ENCODE data around the gene ZDHHC20. TPM values are rescaled to one million over a fixed set of nuclear protein-coding genes. Genes with fewer than 3 reads are reported as not detected.

ZDHHC20 gene
- total and polyA plus RNA-seq, 2 donors from 2014 or later: 7.2 to 36.1 TPM

DNA sequence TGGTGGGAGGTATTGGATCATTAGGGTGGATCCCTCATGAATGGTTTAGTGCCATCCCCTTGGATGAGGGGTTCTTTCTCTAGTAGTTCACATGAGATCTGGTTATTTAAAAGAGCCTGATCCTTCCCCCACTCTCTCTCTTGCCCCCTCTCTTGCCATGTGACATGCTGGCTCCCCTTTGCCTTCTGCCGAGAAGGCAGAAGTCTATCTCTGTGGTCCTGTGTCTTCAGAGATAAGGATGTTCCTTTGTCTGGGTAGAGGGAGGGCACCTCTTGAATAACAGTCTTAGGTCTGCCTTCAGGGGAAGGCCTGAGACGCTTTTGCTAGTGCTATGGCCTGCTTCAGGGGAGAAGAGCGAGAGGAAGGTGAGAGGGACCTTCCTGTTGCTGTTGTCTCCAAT lies 2.0 kb upstream of the ZDHHC20 start:
- Histone ChIP-seq H3K4me1 (ENCODE audit: control insufficient read depth in 2 of 3, insufficient read depth in 2 of 3, low read depth in 1 of 3, low read length in 3 of 3) (peaks cover 4 to 9% (median 7%) of the 10 kb centered on the region in 3 donors), H3K27me3 (ENCODE audit: control insufficient read depth, insufficient read depth, low read length) (no peaks in the 10 kb centered on the region), H3K9me3 (ENCODE audit: control insufficient read depth in 2 of 3, insufficient read depth in 1 of 3, low read length in 3 of 3) (no peaks in the 10 kb centered on the region), H3K27ac (ENCODE audit: low read depth in 2 of 2, low read length in 2 of 2) (no peak overlapping the region), H3K36me3 (ENCODE audit: control insufficient read depth in 2 of 3, insufficient read depth in 3 of 3, low read length in 3 of 3) (no peaks in the 10 kb centered on the region), H3K4me3 (ENCODE audit: low read length in 3 of 3) (no peak overlapping the region), H3K9ac (ENCODE audit: low read length in 3 of 3) (no peak overlapping the region)
- DNase-seq (no peak), FAIRE-seq (no peak)
- intact Hi-C loops (cut with DNase I): no loop called here
- TF ChIP-seq, protein P1, sequence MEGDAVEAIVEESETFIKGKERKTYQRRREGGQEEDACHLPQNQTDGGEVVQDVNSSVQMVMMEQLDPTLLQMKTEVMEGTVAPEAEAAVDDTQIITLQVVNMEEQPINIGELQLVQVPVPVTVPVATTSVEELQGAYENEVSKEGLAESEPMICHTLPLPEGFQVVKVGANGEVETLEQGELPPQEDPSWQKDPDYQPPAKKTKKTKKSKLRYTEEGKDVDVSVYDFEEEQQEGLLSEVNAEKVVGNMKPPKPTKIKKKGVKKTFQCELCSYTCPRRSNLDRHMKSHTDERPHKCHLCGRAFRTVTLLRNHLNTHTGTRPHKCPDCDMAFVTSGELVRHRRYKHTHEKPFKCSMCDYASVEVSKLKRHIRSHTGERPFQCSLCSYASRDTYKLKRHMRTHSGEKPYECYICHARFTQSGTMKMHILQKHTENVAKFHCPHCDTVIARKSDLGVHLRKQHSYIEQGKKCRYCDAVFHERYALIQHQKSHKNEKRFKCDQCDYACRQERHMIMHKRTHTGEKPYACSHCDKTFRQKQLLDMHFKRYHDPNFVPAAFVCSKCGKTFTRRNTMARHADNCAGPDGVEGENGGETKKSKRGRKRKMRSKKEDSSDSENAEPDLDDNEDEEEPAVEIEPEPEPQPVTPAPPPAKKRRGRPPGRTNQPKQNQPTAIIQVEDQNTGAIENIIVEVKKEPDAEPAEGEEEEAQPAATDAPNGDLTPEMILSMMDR (IDR thresholded peaks at IDR 0.05; ENCODE audit: borderline replicate concordance, extremely low read depth, insufficient read depth): no peak

DNA sequence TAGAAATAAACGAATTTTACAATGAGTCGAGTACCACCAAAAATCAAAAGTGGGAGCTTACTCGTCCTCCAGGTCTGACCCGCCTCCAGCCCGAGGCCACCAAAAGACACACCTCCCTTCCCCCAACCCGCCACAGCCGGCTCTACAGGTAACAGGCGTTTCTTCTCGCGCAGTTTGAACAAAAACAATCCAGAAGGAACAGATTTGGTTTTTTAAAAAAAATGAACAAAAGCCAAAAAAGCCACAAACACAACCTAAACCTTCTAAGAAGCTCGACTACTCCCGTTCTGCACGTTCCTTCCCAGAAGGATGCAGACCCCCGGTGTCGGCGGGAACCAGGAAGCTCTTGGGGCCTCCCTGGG lies 671 bp downstream of the ZDHHC20 start:
- DNase-seq: peak; percentile 62 to 83 (median 80)
- Histone ChIP-seq H3K27ac (ENCODE audit: low read depth in 2 of 2, low read length in 2 of 2) (peak overlapping the region; percentile 74), H3K9me3 (ENCODE audit: control insufficient read depth in 2 of 3, insufficient read depth in 1 of 3, low read length in 3 of 3) (peaks cover 0 to under 1% (median 0%) of the 10 kb centered on the region in 3 donors), H3K4me3 (ENCODE audit: low read length in 3 of 3) (peak overlapping the region; percentile 48 to 90 (median 77)), H3K27me3 (ENCODE audit: control insufficient read depth, insufficient read depth, low read length) (no peaks in the 10 kb centered on the region), H3K4me1 (ENCODE audit: control insufficient read depth in 2 of 3, insufficient read depth in 2 of 3, low read depth in 1 of 3, low read length in 3 of 3) (peaks cover 4 to 9% (median 7%) of the 10 kb centered on the region in 3 donors), H3K36me3 (ENCODE audit: control insufficient read depth in 2 of 3, insufficient read depth in 3 of 3, low read length in 3 of 3) (no peaks in the 10 kb centered on the region), H3K9ac (ENCODE audit: low read length in 3 of 3) (peak overlapping the region; percentile 67 to 90 (median 81))
- TF ChIP-seq, protein P1 (IDR thresholded peaks at IDR 0.05; ENCODE audit: borderline replicate concordance, extremely low read depth, insufficient read depth): no peak
- FAIRE-seq: no peak
- intact Hi-C loops (cut with DNase I): no loop called here

DNA sequence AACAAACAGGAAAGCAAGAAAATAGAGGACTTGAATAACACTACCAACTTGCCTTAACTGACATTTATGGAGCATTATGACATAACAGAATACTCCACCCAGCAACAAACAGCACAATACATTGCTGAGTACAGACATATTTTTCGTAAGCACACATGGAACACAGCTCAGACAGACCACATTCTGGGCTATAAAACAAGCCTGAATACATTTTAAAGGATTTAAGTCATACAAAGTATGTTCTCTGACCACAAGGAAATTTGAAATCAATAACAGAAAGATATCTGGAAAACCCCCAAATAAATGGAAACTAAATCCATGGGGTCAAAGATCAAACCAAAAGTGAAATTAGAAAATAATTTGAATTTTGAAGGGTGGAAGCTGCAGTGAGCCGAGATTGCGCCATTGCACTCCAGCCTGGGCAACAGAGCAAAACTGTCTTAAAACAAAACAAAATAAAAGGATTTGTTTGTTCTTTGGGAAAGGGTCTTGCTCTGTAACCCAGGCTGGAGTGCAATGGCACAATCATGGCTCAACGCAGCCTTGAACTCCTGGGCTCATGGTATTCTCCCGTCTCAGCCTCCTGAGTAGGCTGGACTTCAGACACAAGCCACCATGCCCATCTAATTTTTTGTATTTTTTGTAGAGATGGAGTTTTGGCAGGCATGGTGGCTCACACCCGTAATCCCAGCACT lies 5.6 kb downstream of the ZDHHC20 start:
- Histone ChIP-seq H3K36me3 (ENCODE audit: control insufficient read depth in 2 of 3, insufficient read depth in 3 of 3, low read length in 3 of 3) (no peaks in the 10 kb centered on the region), H3K4me3 (ENCODE audit: low read length in 3 of 3) (no peak overlapping the region), H3K9me3 (ENCODE audit: control insufficient read depth in 2 of 3, insufficient read depth in 1 of 3, low read length in 3 of 3) (peaks cover 0 to 5% (median 0%) of the 10 kb centered on the region in 3 donors), H3K9ac (ENCODE audit: low read length in 3 of 3) (no peak overlapping the region), H3K4me1 (ENCODE audit: control insufficient read depth in 2 of 3, insufficient read depth in 2 of 3, low read depth in 1 of 3, low read length in 3 of 3) (peaks cover 4 to 7% (median 7%) of the 10 kb centered on the region in 3 donors), H3K27ac (ENCODE audit: low read depth in 2 of 2, low read length in 2 of 2) (no peak overlapping the region), H3K27me3 (ENCODE audit: control insufficient read depth, insufficient read depth, low read length) (no peaks in the 10 kb centered on the region)
- TF ChIP-seq, protein P1 (IDR thresholded peaks at IDR 0.05; ENCODE audit: borderline replicate concordance, extremely low read depth, insufficient read depth): no peak
- DNase-seq: no peak
- intact Hi-C loops (cut with DNase I): no loop called here
- FAIRE-seq: no peak
